T-helper 1 cell (primary cell): ENCODE results near the gene SEPTIN2.
"Not testable (repeated sequence)": the region's sequence is repeated elsewhere in the genome, so short reads cannot be mapped to it uniquely, and the experiment has no call there.

Experiments
- DNase-seq, 5 donors: peaks; one replicate each; pipeline ENCODE4 v3.0.0-alpha.2; 2012 to 2020

The SEPTIN2 gene

DNA sequence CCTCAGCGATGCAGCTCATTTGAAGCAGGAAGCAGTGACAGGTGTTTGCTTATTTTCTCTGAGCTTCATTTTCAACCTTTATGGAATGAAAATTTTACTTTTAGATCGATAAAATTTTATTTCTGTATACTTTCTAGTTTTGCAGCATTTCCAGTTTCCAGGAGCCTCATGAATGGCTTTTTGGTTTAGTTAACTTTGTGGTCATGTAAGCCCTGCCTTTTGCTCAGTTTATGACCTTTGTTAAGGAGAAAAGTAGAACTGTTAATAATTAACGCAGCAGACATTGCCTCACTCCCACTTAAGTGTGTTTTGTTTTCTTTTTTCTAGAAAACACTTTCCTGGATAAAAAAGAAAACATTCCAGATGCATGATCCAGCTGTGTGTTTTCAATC, 35.9 kb downstream of the SEPTIN2 start:
- DNase-seq, result no peak

DNA sequence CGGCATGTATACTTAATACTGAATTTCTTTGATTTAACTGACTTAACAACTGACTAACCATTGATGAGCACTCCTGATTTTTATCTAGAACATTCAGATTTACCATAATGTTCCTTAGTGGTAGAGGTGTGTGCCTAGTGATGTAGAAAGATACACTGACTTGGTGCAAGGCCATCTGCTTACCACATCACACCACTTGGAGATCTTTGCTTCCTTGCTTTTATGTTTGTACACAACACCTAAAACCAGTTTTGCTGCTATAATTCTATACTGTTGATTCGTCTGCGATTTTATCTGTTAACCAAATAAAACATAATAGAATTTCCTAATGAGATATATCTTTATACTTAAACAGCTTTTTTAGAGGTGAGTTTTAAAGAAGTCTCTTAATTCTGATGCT, 36.5 kb downstream of the SEPTIN2 start:
- DNase-seq, result no peak

DNA sequence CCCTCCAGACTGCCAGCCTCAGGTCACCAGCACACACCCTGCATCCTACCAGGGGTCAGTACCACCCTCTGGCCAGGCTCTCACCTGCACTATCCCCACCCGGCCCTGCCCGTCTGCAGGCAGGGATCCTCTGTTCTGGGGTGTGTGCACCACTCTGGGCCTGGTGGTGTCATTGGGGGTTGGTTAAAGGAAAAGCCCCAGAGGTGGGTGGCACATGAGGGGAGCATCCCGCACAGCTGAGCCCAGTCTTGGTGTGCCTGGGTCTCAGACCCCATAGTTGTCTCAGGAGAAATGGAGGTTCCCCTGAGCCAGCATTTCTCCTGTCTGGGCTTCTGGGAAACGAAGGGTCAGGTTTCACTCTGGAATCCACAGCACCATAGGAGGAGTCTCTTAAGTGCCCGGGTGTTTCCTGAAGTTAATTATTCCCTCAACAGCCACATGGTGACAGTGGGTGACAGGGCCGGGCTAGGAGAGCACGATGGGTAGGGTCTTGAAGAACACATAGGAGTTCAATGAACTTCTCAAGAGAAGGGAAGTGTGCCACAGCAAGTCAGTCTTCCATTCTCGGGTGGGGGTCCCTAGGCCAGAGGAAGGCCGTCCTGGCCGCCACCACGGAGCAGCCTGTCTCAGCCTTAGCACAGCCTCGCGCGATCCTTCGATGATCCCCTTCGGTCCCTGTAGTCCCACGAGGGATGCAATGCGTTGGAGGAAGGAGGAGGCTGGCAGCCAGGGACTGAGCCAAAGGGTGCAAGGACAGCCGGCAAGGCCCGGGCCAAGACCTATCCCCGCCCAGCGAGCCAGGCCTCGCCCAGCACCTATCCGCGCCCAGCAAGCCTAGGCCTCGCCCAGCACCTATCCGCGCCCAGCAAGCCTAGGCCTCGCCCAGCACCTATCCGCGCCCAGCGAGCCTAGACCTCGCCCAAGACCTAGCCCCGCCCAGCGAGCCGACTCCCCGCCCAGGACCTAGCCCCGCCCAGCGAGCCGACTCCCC, 39.2 kb downstream of the SEPTIN2 start:
- peak; percentile 26 to 81 (median 66) for DNase-seq

DNA sequence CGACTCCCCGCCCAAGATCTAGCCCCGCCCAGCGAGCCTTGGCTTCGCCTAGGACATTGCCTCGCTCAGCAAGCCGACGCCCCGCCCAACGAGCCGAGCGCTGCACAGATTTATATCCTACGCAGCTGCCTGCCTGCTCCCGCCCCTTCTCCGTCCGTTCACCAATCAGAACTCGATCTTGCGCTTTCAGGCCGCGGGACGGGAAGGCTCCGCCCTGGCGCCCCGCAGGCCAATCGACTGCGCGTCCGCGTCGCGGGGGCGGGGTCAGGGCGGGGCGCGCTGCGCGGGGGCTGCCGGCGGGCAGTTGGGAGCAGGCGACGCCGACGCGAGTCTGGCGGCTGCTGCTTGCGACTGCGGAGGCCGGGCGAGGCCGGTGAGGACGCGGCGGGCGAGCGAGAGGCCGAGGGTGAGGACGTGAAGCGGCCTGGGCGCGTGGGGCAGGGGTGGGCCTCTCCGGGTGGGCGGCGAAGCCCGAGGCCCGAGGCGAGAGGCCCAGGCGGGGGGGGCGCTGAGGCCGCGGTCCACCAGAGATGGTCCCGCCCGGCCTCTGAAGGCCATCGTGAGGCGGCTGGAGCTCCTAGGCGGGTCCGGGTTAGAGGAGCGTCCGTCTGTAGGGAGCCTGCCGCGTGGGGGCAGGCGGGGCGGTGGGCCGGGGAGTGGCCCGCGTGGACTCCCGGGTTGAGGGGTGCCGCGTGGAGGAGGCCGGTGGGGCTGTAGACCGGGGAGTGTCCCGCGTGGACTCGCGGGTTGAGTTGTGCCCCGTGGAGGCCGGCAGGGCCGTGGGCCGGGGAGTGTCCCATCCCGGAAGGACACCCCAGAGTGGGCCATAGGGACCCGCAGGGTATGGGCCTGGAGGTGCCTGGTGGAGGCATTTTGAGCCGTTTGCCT, 40.5 kb downstream of the SEPTIN2 start, which contains the start of gene FARP2:
TSS of gene FARP2 (plus strand) at position 303 of the 888 bp plus-strand sequence. CDS start 16,823 bp downstream, outside the sequence.
- DNase-seq, result peak; percentile 96 to 98 (median 97)

DNA sequence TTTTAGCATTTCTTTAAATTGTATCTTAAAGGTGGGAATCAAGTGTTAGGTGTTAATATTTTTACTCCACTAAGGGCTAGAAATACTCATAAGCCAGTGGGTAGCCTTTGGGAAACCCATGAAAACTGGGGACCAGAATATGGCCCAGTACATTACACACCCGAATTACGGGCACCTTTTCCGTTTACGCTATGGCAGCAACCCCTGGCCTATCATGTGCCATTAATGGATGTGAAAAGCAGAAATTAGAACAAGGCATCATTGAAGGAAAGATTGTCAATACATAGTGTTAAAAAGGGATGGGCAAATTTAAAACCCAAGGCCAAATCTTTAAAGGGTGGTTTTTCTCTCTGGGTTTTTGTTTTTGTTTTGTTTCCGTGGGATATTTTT, 41.1 kb downstream of the SEPTIN2 start:
- DNase-seq, result no peak

DNA sequence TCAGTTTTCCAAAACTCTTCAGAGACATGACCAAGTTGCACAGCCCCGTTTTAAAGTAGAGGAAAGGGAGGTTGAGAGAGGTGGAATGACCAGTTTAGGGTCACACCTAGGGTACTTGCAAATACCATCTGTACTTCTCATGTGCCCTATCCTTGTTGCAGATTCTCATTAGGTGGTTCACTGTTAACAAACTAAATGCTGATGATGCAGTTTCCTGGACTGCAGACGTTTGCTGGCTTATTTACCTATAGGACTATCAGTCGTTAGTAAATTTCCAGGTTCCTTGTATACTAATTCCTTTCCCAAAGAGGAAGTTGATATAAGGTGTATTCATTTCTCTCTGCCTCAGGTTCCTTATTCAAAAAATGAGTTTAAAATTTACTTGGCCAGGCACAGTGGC, 41.8 kb downstream of the SEPTIN2 start:
- DNase-seq, result no peak

DNA sequence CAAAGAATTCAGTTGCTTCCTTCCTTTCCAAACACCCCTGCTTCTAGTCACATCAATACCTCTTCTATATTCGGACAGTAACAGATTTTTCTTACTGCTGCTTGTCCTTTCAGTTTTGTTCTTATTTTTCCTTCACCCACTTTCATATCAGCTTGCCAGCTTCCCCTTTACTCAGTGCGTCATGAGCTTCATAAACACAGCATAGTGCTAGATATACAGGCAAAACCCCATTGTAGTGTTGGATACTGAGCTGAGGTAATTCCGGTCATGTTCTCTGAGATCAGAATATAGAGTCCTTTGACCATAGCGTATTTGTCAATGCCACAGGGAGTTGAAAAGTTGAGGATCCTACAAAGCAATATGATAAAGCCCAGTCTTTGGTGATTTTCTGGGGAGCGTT, 42.7 kb downstream of the SEPTIN2 start:
- peak in 1 of 5 donors; percentile 41 for DNase-seq

GRCh38 chr2:241359481-241360045, 43.8 kb downstream of the SEPTIN2 start:
- DNase-seq, result no peak

DNA sequence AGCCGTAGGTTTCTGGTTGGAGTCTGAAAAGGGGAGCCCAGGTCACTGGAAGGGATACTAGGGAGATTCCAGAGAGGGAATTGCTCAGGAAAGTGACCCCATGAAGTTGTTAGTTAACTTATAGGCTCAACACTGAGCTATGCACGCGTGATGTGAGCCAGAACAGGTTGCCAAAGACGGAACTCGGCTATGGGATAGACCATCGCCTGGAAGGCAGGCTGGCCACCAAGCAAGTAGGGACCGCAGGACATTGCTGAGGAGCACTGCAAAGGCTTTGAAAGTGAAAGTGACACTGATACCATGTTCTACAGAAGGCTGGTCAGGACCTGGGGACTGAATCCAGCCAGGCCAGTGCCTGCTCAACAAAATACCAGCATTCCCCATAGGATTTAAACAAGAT, 47.7 kb downstream of the SEPTIN2 start:
- DNase-seq, result no peak

DNA sequence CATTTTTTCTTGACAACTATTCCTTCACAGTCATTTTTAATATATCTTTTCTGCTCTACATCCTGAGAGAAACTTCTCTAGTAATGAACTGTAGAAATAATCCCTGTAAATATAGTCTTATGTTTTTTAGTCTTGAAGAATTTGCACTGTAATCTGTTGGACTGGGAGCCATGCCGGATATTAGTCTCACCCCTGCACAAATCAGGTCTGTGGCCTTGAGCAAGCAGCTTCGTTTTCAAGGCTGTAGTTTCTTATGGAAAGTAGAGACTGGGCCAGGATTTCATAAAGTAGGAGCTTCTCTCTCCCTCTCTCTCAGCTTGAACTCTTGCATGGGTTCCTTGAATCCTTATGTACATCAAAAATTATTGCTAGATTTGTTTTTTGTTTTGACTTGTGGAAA, 49.1 kb downstream of the SEPTIN2 start:
- no peak for DNase-seq

DNA sequence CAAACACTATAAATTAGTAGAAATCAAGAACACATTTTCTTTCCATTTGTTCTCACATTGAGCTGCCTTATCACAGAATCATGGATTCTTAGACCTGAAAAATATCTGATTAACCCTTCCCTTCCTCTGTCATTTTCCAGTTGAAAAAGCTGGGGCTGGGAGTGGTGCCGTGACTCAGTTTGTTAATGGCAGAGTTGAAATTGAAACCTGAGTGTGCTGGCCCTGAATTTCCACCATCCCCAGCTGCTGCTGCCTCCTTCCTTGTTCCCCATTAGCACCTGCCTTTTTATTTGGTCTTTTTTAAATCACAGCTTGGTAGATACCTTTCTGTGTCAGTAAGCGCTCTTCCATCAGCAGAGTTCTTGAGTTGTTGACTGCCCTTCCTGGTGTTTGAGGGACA, 51.0 kb downstream of the SEPTIN2 start:
- no peak for DNase-seq

DNA sequence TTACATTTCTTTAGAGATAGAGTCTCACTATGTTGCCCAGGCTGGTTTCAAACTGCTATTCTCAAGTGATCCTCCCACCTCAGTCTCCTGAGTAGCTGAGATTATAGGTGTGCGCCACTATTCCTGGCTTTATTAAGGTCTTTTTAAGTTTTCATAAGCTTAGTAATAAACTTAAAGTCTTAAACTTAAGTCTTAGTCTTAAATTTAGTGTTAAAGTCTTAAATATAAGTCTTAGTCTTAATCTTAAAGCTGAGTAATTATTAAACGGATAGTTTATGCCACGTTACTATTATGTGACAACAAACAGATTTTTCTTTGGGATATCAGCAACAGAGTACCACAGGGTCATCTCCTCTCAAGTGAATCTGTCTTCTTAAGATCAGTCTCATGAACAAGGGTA, 52.9 kb downstream of the SEPTIN2 start:
- no peak for DNase-seq

DNA sequence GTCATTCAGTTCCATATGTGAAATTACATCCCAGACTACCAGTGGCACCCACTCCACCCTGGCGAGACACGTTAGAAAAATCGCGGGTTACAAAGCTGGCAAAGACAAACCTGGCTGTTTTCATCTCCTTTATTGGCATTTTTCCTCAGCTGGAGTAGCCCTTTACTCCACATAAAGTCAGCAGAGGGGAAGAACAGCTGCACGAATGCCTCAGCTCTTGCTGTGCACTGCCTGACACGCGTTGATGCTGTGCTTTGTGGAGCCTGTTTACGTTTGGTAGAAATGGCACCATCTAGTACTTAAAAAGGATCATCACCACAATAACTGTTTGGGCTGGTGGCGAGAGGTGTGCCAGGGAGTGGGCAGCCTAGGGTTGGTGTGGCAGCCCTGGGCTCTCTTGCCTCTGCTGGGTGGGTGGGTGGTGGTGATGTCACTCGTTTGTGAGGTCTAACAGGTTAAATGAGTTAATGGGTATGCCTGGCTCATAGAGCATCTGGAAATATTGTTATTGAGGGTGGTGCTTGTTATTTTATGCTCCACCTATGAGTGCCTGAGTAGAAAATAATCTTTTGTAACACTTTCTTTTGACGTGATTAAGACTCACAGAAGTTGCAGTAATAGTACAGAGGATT, 56.8 kb downstream of the SEPTIN2 start:
- DNase-seq, result no peak

DNA sequence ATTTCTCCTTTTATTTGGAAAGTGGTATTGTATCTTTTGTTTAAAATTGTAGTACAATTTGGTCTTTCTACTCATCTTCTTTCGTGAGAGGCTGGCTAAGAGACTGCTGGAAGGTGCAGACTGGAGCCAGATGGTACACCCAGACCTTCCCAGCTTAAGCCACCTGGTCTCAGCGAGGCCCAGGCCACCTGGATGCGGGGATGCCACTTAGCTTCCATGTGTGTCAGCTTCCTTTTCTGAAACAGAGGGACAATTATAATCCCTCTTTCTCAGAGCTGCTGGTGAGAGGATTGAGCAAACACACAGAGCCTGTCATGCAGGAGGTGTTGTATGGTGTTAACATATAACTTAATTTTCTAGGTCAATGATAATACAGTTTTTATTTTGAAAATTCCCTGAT, 57.7 kb downstream of the SEPTIN2 start:
- DNase-seq, result no peak

DNA sequence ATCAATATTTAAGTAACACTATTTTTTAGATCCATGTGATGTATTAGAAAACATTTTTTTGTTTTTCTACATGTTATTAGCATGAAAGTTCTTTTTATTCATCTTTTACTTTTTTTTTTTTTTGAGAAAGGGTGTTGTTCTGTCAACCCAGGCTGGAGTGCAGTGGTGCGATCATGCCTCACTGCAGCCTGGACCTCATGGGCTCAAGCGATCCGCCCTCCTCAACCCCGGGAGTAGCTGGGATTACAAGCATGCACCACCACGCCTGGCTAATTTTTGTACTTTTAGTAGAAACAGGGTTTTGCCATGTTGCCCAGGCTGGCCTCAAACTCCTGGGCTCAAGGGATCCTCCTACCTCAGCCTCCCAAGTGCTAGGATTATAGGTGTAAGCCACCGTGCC, 58.2 kb downstream of the SEPTIN2 start:
- not testable (repeated sequence) for DNase-seq

DNA sequence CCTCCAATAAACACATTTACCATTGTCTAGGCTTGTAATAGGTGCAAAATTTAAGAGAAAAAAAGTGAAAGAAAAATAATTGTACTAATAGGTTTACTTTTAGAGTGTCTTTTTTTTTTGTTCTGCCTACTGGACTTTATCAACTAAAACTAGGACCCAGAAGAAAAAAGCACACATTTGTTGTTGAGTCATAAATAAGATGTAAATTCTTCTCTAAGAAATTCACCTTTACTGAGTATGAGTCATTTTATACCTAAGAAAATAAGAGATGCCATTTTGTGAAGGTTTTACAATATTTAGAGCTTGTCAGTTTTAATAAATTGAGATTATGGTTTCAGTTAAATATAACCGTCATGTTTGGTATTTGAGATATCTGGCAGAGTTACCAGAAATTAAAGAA, 59.6 kb downstream of the SEPTIN2 start:
- no peak for DNase-seq

DNA sequence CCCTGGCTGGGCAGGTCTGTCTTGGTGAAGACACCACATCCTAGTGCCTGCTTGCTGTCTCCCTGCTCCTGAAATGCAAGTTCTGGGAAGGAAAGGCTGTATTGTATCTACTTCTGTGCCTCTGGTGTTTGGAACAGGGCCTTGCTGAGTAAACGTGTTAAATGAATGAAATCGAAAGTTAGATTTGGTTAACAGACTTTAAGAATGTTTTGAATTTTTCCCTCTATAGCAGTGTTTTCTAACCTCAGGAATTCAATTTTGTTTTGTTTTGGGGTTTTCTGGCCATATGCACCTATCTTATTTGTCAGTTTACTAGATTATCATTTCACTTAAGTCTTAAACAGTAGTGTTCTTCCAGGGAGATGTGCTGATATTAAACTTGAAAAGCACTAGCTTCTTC, 61.1 kb downstream of the SEPTIN2 start:
- no peak for DNase-seq

DNA sequence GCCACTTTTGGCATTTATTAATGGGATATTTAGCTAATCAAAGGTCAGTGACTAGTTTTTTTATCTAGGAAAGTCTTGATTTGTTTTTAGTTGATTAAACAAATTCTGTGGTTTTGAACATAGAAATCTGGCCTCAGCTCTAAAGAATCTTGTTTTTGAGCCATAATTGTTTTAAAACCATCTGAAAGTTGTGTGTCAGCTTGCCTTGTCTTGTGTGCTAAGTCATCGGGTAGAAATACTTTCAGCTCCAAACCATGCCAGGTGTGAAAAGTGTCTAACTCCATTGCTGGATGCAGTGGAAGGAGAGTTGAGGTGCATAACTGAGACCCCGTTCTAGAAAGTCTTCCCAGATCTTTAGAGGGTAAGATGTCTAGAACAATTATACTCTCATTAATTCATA, 63.1 kb downstream of the SEPTIN2 start:
- no peak for DNase-seq

GRCh38 chr2:241379481-241380480, 64.1 kb downstream of the SEPTIN2 start:
- no peak for DNase-seq

GRCh38 chr2:241381872-241382271, 66.1 kb downstream of the SEPTIN2 start:
- DNase-seq, result no peak

DNA sequence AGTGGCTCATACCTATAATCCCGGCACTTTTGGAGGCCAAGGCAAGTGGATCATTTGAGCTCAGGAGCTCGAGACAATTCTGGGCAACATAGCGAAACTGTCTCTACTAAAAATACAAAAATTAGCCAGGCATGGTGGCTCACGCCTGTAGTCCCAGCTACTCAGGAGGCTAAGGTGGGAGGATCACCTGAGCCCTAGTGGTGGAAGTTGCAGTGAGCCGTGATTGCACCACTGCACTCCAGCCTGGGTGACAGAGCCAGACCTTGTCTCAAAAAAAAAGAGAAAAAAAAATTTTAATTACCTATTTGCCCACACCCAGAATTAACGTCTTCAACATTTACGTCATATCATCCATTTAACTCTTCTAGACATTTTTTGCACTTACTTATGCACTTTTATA, 69.7 kb downstream of the SEPTIN2 start:
- DNase-seq, result not testable (repeated sequence)
